SU-DHL-6 (cell line): ENCODE results near the gene GJB3.

ENCODE experiments used
- H2AFZ ChIP-seq: fragments of 200-600 bp; sonication (generic); 2 replicates; pipeline ENCODE4 v1.6.1; 2014; ENCODE audit warnings: low read depth, mild to moderate bottlenecking, moderate library complexity, mixed read lengths, antibody characterized with exemption, low read length; ENCODE audit not compliant: severe bottlenecking
- H3F3A ChIP-seq: fragments of 200-600 bp; shearing (Covaris generic); 2 replicates; pipeline ENCODE4 v1.6.0; 2016; ENCODE audit warnings: antibody characterized with exemption, mild to moderate bottlenecking; ENCODE audit not compliant: insufficient read depth
- H3K27ac ChIP-seq: fragments of 200-600 bp; sonication (generic); 2 replicates; pipeline ENCODE4 v1.5.1; 2016; ENCODE audit warnings: low read depth, mild to moderate bottlenecking, low read length, moderate library complexity, mixed read lengths
- H3K27me3 ChIP-seq: fragments of 200-600 bp; sonication (generic), shearing (Covaris generic); 2 replicates; pipeline ENCODE4 v1.6.0; 2014; ENCODE audit warnings: mild to moderate bottlenecking, low read length
- H3K36me3 ChIP-seq: fragments of 200-600 bp; sonication (generic); 2 replicates; pipeline ENCODE4 v1.6.1; 2014; ENCODE audit warnings: mild to moderate bottlenecking, low read length, mixed read lengths
- H3K4me2 ChIP-seq: fragments of 300-600, 200-600 bp; shearing (Covaris generic), sonication (generic); 2 replicates; pipeline ENCODE4 v1.6.0; 2014; ENCODE audit warnings: low read length, low read depth, mild to moderate bottlenecking; ENCODE audit not compliant: poor library complexity, severe bottlenecking
- H3K4me3 ChIP-seq: fragments of 200-600 bp; sonication (generic); 2 replicates; pipeline ENCODE4 v1.5.1; 2014; ENCODE audit warnings: antibody characterized with exemption, low read length, mild to moderate bottlenecking, mixed read lengths; ENCODE audit not compliant: insufficient read depth, poor library complexity, severe bottlenecking
- H3K79me2 ChIP-seq: fragments of 200-600 bp; sonication (generic); 2 replicates; pipeline ENCODE4 v1.6.1; 2014; ENCODE audit warnings: mild to moderate bottlenecking, low read length, moderate library complexity; ENCODE audit not compliant: insufficient read depth
- H3K9ac ChIP-seq: fragments of 200-600 bp; sonication (generic); 2 replicates; pipeline ENCODE4 v1.7.0; 2014; ENCODE audit warnings: mild to moderate bottlenecking, low read length
- H3K9me2 ChIP-seq: fragments of 200-600 bp; sonication (generic); replicated peaks from 2 replicates; pipeline ENCODE4 v1.6.1; 2014; ENCODE audit warnings: low read length; ENCODE audit not compliant: insufficient read depth
- H3K9me3 ChIP-seq: fragments of 200-600 bp; sonication (generic); 2 replicates; pipeline ENCODE4 v1.6.1; 2014; ENCODE audit warnings: low read length, mixed read lengths; ENCODE audit not compliant: insufficient read depth
- H4K20me1 ChIP-seq: fragments of 200-600 bp; sonication (generic); 2 replicates; pipeline ENCODE4 v1.6.1; 2014; ENCODE audit warnings: low read depth, mild to moderate bottlenecking, antibody characterized with exemption, low read length, moderate library complexity, mixed read lengths
- EZH2phosphoT487 ChIP-seq: fragments of 200-600 bp; sonication (generic), shearing (Covaris generic); conservative IDR thresholded peaks from 2 replicates; pipeline ENCODE4 v1.6.1; 2018; ENCODE audit warnings: mild to moderate bottlenecking, antibody characterized with exemption, low read length, moderate library complexity, mixed read lengths
- TF ChIP-seq, protein P1 (sequence below): fragments of 200-600 bp; sonication (generic); IDR thresholded peaks from one replicate; pipeline ENCODE4 v1.5.1; 2017; ENCODE audit warnings: antibody characterized with exemption, mild to moderate bottlenecking, low read length, moderate library complexity; ENCODE audit not compliant: insufficient read depth, poor library complexity, severe bottlenecking

GJB3 gene

DNA sequence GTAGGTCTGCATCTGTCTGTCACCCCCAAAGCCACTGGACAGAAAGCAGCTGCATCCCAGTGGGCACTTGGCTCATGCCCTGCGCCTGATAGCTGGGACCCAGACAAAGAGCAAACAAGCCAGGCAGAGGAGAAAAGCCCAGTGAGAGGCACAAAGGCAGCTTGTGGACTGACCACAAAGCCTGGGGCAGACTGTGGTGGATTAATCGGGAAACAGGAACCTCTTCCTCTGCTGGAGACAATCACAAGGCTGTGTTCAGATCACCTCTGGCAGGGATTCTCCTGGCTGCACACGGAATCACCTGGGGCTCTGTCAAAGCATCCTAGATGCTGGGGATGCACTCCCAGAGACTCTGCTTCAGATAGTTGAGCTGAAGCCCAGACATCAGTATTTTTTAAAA, 41.4 kb upstream of the GJB3 start:
- Histone ChIP-seq H3K36me3 (no peaks in the 10 kb centered on the region), H2AFZ (no peak overlapping the region), H3F3A (no peaks in the 10 kb centered on the region), H3K4me2 (no peak overlapping the region), H3K9ac (no peak overlapping the region), H3K4me3 (no peak overlapping the region), H3K79me2 (no peaks in the 10 kb centered on the region), H3K9me3 (no peaks in the 10 kb centered on the region), H4K20me1 (no peaks in the 10 kb centered on the region), H3K27me3 (no peaks in the 10 kb centered on the region), H3K9me2 (no peaks in the 10 kb centered on the region), H3K27ac (no peak overlapping the region)
- TF ChIP-seq, protein P1, sequence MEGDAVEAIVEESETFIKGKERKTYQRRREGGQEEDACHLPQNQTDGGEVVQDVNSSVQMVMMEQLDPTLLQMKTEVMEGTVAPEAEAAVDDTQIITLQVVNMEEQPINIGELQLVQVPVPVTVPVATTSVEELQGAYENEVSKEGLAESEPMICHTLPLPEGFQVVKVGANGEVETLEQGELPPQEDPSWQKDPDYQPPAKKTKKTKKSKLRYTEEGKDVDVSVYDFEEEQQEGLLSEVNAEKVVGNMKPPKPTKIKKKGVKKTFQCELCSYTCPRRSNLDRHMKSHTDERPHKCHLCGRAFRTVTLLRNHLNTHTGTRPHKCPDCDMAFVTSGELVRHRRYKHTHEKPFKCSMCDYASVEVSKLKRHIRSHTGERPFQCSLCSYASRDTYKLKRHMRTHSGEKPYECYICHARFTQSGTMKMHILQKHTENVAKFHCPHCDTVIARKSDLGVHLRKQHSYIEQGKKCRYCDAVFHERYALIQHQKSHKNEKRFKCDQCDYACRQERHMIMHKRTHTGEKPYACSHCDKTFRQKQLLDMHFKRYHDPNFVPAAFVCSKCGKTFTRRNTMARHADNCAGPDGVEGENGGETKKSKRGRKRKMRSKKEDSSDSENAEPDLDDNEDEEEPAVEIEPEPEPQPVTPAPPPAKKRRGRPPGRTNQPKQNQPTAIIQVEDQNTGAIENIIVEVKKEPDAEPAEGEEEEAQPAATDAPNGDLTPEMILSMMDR: no peak
- TF ChIP-seq EZH2phosphoT487: no peak

DNA sequence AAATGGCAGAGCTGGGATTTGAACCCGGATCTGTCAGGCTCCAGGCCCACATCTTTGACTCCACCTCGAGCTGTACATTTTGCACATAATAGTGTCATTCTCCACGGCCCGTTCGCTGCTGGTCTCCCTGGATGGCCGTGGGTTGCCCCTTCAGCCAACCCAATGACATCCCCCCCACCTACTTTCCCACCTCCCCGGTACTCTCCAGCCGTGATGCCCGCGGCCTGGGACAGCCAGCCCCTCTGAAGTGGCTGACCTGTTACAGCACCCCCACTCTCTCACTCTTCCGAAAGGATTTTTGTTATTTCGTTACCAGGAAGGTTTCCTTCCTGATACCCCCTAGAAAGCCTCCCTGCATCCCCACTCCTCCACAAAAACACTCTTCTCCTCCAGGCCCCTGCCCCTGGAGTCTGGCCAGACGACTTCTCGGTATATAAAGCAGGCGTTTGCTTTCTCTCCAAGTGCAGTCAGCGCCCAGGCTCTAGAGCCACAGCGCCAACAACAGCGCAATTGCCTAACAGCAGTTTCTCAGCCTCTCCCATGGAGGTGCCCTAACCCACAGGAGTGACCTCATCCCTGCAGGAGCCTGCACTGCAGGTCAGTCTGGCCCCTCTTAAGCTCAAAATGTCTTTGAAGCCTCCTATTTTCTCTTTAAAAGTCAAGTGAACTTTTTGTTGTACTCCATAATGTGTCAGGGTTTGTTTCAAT, 40.7 kb upstream of the GJB3 start:
- Histone ChIP-seq H3F3A (no peaks in the 10 kb centered on the region), H3K4me3 (no peak overlapping the region), H3K9ac (no peak overlapping the region), H3K27me3 (no peaks in the 10 kb centered on the region), H3K36me3 (no peaks in the 10 kb centered on the region), H3K9me3 (no peaks in the 10 kb centered on the region), H3K79me2 (no peaks in the 10 kb centered on the region), H4K20me1 (no peaks in the 10 kb centered on the region), H3K4me2 (no peak overlapping the region), H3K9me2 (no peaks in the 10 kb centered on the region), H3K27ac (no peak overlapping the region), H2AFZ (no peak overlapping the region)
- TF ChIP-seq, protein P1: no peak
- no peak for TF ChIP-seq EZH2phosphoT487

DNA sequence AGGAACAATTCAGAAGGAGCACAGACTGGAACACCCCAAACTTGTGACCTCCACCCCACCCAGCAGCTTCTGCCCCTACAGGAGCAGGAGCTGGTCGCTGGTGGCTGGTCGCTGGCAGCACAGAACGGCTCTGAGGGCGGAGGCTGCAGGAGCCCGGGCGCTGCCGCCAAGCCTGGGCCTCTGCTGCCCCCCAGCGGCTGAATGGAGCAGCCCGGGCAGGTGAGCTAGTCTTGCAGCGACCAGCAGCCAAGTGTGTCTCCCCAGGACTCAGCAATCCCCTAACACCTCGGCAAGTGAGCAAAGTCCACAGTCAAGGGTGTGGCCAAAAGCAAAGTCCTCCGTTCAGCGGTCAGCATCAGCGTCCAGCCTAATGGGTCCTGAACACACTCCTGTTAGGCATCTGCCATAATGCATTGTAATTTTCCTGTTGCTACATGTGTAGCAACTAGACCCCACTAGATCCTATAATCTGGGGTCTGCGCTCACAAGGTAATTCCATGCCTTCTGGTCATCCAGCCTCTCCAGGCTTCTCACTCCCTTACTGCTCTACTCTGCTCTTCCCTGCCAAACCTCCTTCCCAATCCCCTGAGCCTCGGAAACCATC, 38.2 kb upstream of the GJB3 start:
- Histone ChIP-seq H4K20me1 (no peaks in the 10 kb centered on the region), H3K9ac (no peak overlapping the region), H3K36me3 (no peaks in the 10 kb centered on the region), H3K9me3 (no peaks in the 10 kb centered on the region), H3K9me2 (no peaks in the 10 kb centered on the region), H3K27ac (no peak overlapping the region), H3K4me2 (no peak overlapping the region), H2AFZ (no peak overlapping the region), H3K4me3 (no peak overlapping the region), H3F3A (no peaks in the 10 kb centered on the region), H3K79me2 (no peaks in the 10 kb centered on the region), H3K27me3 (no peaks in the 10 kb centered on the region)
- TF ChIP-seq EZH2phosphoT487: no peak
- TF ChIP-seq, protein P1: peak; percentile 79
